GM21367 (cell line): ENCODE data around the gene EIF3C.
"Not testable (repeated sequence)": the region's sequence is repeated elsewhere in the genome, so short reads cannot be mapped to it uniquely, and the experiment has no call there.

Source experiments
- ATAC-seq: cut with Tn5 transposase; IDR thresholded peaks from one replicate; pipeline ENCODE4 v1.9.1; 2021; ENCODE audit not compliant: unreplicated experiment

EIF3C gene

DNA sequence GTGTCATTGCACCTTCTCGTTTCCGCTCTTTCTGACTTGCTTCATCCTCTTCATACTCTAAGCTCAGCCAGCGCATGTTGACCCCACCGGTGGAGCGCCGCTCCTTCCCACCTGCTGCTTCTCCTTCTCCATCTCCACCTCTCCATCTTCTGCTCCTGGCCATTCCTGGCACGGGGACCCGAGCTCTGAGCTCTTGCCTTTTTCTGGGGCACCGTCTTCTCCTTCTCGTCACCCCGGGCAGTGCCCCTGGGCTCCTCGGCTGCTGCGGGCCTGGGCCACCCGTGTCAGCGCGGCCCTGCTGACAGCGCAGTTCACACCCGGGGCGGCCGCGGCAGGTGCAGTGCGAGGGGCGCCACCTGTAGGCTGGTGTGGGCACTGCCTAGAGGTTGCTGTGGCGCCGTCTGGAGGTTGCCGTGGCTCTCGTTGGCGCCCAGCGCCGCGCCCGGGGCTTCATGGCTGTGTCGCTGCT, 38.8 kb downstream of the EIF3C start:
- ATAC-seq = peak; percentile 81

DNA sequence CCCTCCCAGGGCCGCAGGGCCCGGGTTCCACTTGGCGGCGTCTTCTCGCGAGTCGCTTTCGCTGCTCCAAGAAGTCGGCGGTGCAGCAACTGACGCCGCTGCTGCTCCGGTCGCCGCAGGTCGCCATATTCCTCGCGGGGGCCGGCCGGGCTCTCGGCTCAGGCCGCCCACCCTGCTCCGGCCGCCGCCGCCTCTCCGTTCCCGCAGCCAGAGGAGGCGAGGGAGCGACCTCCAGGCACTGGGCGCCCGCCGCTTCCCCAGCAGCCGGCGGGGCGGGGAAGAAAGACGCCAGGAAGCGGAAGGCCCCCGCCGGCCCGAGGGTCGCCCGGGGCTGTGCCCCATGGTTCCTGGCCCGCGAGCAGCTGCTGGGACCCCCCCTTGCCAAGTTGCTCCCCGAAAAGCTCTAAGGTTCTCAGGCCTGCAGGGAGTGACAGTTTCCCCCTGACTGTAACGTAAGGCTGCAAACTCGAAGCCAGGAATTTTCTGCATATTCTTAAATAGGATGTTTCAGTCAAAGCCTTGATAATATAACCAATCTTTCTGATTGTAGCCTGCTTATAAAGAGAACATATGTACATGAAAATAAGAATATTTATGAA, 39.3 kb downstream of the EIF3C start:
- peak; percentile 46 for ATAC-seq

DNA sequence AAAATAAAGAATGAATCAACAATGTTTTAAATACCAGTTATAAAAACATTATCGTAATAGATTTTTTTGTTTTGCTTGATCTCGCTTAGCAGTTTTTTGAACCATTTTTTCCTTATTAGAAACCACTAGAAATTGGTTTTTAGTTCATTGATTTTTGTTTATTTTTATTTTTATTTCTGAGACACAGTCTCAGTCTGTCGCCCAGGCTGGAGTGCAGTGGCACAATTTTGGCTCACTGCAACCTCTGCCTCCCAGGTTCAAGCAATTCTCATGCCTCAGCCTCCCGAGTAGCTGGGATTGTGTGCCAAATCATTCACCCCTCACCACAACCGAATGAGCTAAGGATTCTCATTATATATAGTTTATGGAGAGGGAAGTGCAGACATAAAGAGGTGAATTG, 40.2 kb downstream of the EIF3C start, which contains the start of gene NPIPB9:
TSS of gene NPIPB9 (plus strand) at position 301 of the 400 bp plus-strand sequence.
- not testable (repeated sequence) for ATAC-seq

DNA sequence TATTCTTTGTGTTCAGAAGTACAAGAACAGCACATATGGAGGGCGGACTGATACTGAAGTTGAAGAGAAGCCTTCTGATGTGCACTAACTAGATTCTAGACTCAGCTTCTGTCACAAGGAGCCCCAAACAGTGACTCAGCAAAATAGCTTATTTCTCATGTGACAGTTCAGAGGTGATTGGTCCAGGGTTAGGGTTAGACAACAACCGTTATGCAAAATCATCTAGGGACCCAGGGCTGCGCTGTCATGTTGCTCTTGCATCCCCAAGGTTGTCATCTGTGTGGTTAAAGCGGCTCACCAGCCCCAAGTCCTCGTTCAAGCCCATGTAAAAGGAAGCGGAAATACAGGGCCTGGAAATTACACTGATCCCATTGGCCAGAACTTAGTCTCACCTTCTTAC, 70.4 kb downstream of the EIF3C start:
- not testable (repeated sequence) for ATAC-seq

DNA sequence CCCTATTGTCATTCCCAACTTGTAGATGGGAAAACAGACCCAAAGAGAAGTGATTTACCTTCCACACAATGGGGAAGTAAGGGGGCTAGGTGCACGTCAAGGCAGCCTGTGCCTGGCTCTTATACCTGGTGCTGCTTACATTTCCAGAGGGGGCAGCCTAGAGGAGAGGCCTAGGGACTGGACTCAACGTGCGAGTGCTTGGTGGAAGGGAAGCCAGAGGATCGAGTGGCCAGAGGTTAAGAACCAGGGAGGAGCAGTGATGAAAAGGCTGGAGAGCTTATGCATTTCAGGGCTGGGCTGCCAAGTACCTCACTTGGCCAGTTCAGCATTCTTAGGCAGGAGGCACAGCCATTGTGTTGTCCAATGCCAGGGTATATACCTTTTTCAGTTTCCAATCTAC, 71.1 kb downstream of the EIF3C start:
- not testable (repeated sequence) for ATAC-seq
